HepG2 (cell line): ENCODE data around the gene KCNMB2.

ENCODE experiments used
- CBX5 ChIP-seq: sonication (generic); formaldehyde crosslinking; IDR thresholded peaks from 2 replicates; pipeline ENCODE4 v1.4.0; 2020; ENCODE audit warnings: missing genetic modification reagents, borderline replicate concordance
- HMG20A ChIP-seq: IDR thresholded peaks from 2 replicates; pipeline ENCODE4 v1.6.1; 2016; ENCODE audit warnings: borderline replicate concordance
- HNRNPH1 ChIP-seq: fragments of 200-400 bp; formaldehyde crosslinking; optimal IDR thresholded peaks from 2 replicates; pipeline ENCODE3; 2017; ENCODE audit warnings: mild to moderate bottlenecking, low read depth, low read length
- IRX3 ChIP-seq: sonication (generic); formaldehyde crosslinking; IDR thresholded peaks from 2 replicates; pipeline ENCODE4 v1.8.1; 2023; ENCODE audit warnings: mild to moderate bottlenecking, low read depth, missing genetic modification reagents, borderline replicate concordance
- ZFP36 ChIP-seq: fragments of 150-350 bp; IDR thresholded peaks from 2 replicates; pipeline ENCODE4 v1.6.1; 2018; ENCODE audit warnings: borderline replicate concordance, low read length, low read depth; ENCODE audit not compliant: partially characterized antibody
- ZNF33B ChIP-seq: sonication (generic); formaldehyde crosslinking; IDR thresholded peaks from 2 replicates; pipeline ENCODE4 v1.5.1; 2020; ENCODE audit warnings: mild to moderate bottlenecking, missing genetic modification reagents
- ZNF350 ChIP-seq: sonication (generic); formaldehyde crosslinking; IDR thresholded peaks from 2 replicates; pipeline ENCODE4 v1.4.0; 2020; ENCODE audit warnings: mild to moderate bottlenecking, low read depth, missing genetic modification reagents, borderline replicate concordance
- ZSCAN30 ChIP-seq: sonication (generic); formaldehyde crosslinking; IDR thresholded peaks from 2 replicates; pipeline ENCODE4 v1.5.0; 2020; ENCODE audit warnings: mild to moderate bottlenecking, missing genetic modification reagents
- TF ChIP-seq, protein P1 (sequence below): sonication (generic); formaldehyde crosslinking; IDR thresholded peaks from 2 replicates; pipeline ENCODE4 v1.5.1; 2020; ENCODE audit warnings: missing genetic modification reagents, mild to moderate bottlenecking, borderline replicate concordance

DNA sequence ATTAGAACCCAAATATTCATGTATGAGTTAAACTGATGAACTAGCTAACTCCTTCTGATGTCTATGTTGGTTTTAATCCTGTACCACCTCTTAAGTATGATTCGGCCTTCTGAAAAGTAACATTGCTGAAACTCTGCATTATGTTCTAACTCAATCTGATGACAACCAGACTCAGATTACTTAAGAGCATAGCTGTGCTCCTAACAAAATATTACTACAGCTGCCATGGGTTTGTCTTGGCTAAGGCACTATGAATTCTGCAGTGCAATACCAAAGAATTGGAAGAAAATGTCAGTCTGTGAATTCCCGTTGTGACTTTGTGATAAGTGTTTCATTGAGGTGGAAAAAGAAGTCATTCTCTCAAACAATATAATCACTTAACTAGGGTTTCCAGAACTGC is 311.0 kb downstream of the KCNMB2 start:
- TF ChIP-seq HMG20A (CRISPR knock-in tag), result no peak
- TF ChIP-seq HNRNPH1, result no peak
- no peak for TF ChIP-seq ZFP36
- no peak for TF ChIP-seq IRX3 (CRISPR knock-in tag)
- no peak for TF ChIP-seq ZNF350 (CRISPR knock-in tag)
- no peak for TF ChIP-seq ZNF33B (CRISPR knock-in tag)
- TF ChIP-seq, protein P1, sequence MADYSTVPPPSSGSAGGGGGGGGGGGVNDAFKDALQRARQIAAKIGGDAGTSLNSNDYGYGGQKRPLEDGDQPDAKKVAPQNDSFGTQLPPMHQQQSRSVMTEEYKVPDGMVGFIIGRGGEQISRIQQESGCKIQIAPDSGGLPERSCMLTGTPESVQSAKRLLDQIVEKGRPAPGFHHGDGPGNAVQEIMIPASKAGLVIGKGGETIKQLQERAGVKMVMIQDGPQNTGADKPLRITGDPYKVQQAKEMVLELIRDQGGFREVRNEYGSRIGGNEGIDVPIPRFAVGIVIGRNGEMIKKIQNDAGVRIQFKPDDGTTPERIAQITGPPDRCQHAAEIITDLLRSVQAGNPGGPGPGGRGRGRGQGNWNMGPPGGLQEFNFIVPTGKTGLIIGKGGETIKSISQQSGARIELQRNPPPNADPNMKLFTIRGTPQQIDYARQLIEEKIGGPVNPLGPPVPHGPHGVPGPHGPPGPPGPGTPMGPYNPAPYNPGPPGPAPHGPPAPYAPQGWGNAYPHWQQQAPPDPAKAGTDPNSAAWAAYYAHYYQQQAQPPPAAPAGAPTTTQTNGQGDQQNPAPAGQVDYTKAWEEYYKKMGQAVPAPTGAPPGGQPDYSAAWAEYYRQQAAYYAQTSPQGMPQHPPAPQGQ (CRISPR knock-in tag), result no peak
- no peak for TF ChIP-seq ZSCAN30 (CRISPR knock-in tag)
- TF ChIP-seq CBX5, result no peak
